Measurements from ENCODE around the gene LSM6.

GRCh38 chr4:146159384-146160058 is 16.0 kb upstream of the LSM6 start:
- TF ChIP-seq, protein P1, sequence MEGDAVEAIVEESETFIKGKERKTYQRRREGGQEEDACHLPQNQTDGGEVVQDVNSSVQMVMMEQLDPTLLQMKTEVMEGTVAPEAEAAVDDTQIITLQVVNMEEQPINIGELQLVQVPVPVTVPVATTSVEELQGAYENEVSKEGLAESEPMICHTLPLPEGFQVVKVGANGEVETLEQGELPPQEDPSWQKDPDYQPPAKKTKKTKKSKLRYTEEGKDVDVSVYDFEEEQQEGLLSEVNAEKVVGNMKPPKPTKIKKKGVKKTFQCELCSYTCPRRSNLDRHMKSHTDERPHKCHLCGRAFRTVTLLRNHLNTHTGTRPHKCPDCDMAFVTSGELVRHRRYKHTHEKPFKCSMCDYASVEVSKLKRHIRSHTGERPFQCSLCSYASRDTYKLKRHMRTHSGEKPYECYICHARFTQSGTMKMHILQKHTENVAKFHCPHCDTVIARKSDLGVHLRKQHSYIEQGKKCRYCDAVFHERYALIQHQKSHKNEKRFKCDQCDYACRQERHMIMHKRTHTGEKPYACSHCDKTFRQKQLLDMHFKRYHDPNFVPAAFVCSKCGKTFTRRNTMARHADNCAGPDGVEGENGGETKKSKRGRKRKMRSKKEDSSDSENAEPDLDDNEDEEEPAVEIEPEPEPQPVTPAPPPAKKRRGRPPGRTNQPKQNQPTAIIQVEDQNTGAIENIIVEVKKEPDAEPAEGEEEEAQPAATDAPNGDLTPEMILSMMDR (IDR thresholded peaks at IDR 0.05; ENCODE audit: insufficient read depth, low read length, poor library complexity, severe bottlenecking): no peak
- no peak for TF ChIP-seq EZH2phosphoT487 (conservative IDR thresholded peaks at IDR 0.05; ENCODE audit: low read length)

All from SU-DHL-6 (cell line).